ENCODE measurements around the gene TMEM214.
A peak's percentile ranks its signal among the peaks of the same experiment; 100 is the strongest.

Gene TMEM214

GRCh38 chr2:27089111-27089954 is 56.6 kb downstream of the TMEM214 start:
- no peaks in the 10 kb centered on the region for H3K36me3 ChIP-seq (replicated peaks in 1 of 2; ENCODE audit: control insufficient read depth in 2 of 2, insufficient read depth in 2 of 2, low read length in 2 of 2)
- no peak overlapping the region for H3K4me3 ChIP-seq (ENCODE audit: low read length in 2 of 2)
- no peak overlapping the region for H2BK15ac ChIP-seq (ENCODE audit: low read length)
- no peak overlapping the region for H2BK5ac ChIP-seq (ENCODE audit: low read length)
- WGBS, 2 donors (ENCODE audit: extremely low coverage in 2 of 2, insufficient read length in 2 of 2, insufficient replicate concordance in 1 of 2), result no CpG with 5 or more reads among the region's 14 CpGs
- H2BK120ac ChIP-seq (ENCODE audit: low read depth, low read length), result no peak overlapping the region
- H3K27ac ChIP-seq (replicated peaks; ENCODE audit: low read length), result no peak overlapping the region
- no peaks in the 10 kb centered on the region for H3K79me1 ChIP-seq (ENCODE audit: low read depth, low read length)
- DNase-seq (ENCODE audit: low spot score), result no peak
- no peaks in the 10 kb centered on the region for H3K9me3 ChIP-seq (replicated peaks in 1 of 2; ENCODE audit: control insufficient read depth in 2 of 2, insufficient read depth in 1 of 2, low read depth in 1 of 2, low read length in 2 of 2)
- peak overlapping the region; percentile 14 for H2BK12ac ChIP-seq (ENCODE audit: low read length)
- H3K14ac ChIP-seq (ENCODE audit: low read length), result no peak overlapping the region
- H3K4me2 ChIP-seq (ENCODE audit: insufficient read depth, low read length, poor library complexity, severe bottlenecking), result no peak overlapping the region
- peaks cover 3 to 6% of the 10 kb centered on the region in 2 donors for H3K4me1 ChIP-seq (ENCODE audit: control insufficient read depth in 2 of 2, insufficient read depth in 1 of 2, low read depth in 1 of 2, low read length in 2 of 2)
- H3K23ac ChIP-seq (ENCODE audit: low read depth, low read length, poor library complexity), result peak overlapping the region; percentile 46
- no peak overlapping the region for H3K9ac ChIP-seq (ENCODE audit: low read depth, low read length, poor library complexity)
- H3K27me3 ChIP-seq (ENCODE audit: control insufficient read depth in 3 of 3, insufficient read depth in 3 of 3, low read depth in 1 of 3, low read length in 3 of 3), result peaks cover 0 to 6% (median 6%) of the 10 kb centered on the region in 3 experiments
- H3K4ac ChIP-seq (ENCODE audit: low read length), result no peak overlapping the region
- H2AFZ ChIP-seq (ENCODE audit: low read length), result no peak overlapping the region
- no peak overlapping the region for H4K91ac ChIP-seq (ENCODE audit: low read depth, low read length, poor library complexity)
- H4K8ac ChIP-seq (ENCODE audit: low read depth, low read length), result no peak overlapping the region
- peak overlapping the region; percentile 34 for H2AK5ac ChIP-seq (ENCODE audit: low read depth, low read length)
- H3K18ac ChIP-seq (ENCODE audit: low read length), result no peak overlapping the region

All from neuronal stem cell (in vitro differentiated cells).